Activated B cell treated with CpG ODN at 0.5 μM for 24 hours (primary cell): Measurements from ENCODE around the gene PKNOX1. TPM values are rescaled to one million over a fixed set of nuclear protein-coding genes. Genes with fewer than 3 reads are reported as not detected.
"Not testable (repeated sequence)": the region's sequence is repeated elsewhere in the genome, so short reads cannot be mapped to it uniquely, and the experiment has no call there.

Experiments
- ATAC-seq: fragments of 200-7000 bp; cut with Tn5 transposase; one replicate; pipeline ENCODE4 v1.10.0; 2021; ENCODE audit warnings: low read depth, mild to moderate bottlenecking, moderate library complexity
- CTCF ChIA-PET: fragments of 350-600 bp; sonication (Branson Sonifier 250); formaldehyde crosslinking; loops from one replicate; lab custom pipeline; 2021; ENCODE audit warnings: antibody characterized with exemption; lab: Charles Lee
- POLR2A ChIA-PET: fragments of 350-600 bp; sonication (Branson Sonifier 250); formaldehyde crosslinking; loops from one replicate; lab custom pipeline; 2021; ENCODE audit warnings: antibody characterized with exemption; lab: Charles Lee
- DNase-seq: peaks from one replicate; pipeline ENCODE4 v3.0.0; 2022
- H3K27ac Mint-ChIP-seq: one replicate; pipeline ENCODE4 v1.8.0; 2020; ENCODE audit warnings: mixed read lengths
- H3K27me3 Mint-ChIP-seq: one replicate; pipeline ENCODE4 v1.8.0; 2021; ENCODE audit warnings: mixed read lengths
- H3K36me3 Mint-ChIP-seq: one replicate; pipeline ENCODE4 v1.8.0; 2021; ENCODE audit warnings: low read depth, mixed read lengths
- H3K4me1 Mint-ChIP-seq: one replicate; pipeline ENCODE4 v1.8.0; 2021; ENCODE audit warnings: mixed read lengths
- H3K4me3 Mint-ChIP-seq: one replicate; pipeline ENCODE4 v1.8.0; 2020; ENCODE audit warnings: mild to moderate bottlenecking, mixed read lengths
- H3K9me3 Mint-ChIP-seq: one replicate; pipeline ENCODE4 v1.8.0; 2020; ENCODE audit warnings: mixed read lengths
- CTCF ChIP-seq: fragments of 200-600 bp; IDR thresholded peaks from one replicate; pipeline ENCODE4 v1.8.0; 2022; ENCODE audit warnings: antibody characterized with exemption, mild to moderate bottlenecking
- intact Hi-C: fragments of 100-400 bp; cut with micrococcal nuclease; formaldehyde crosslinking; loops from one replicate; pipeline ENCODE4 v1.15.1; 2024
- total RNA-seq: library from RNA; stranded (reverse); gene quantifications from 2 replicates; pipeline ENCODE4 v1.2.3, GENCODE V29; 2022

Gene PKNOX1
- total RNA-seq, 1 donor from 2014 or later, result 13.3 TPM

GRCh38 chr21:43034826-43035225 lies 60.5 kb downstream of the PKNOX1 start:
- no peaks in the 10 kb centered on the region for H3K4me1 Mint-ChIP-seq
- no peaks in the 10 kb centered on the region for H3K9me3 Mint-ChIP-seq
- CTCF ChIA-PET, result no interaction called here
- no peak overlapping the region for H3K4me3 Mint-ChIP-seq
- no peak for TF ChIP-seq CTCF
- intact Hi-C loops, result no loop called here
- POLR2A ChIA-PET, result no interaction called here
- DNase-seq (no peak), ATAC-seq (no peak)
- no peak overlapping the region for H3K27ac Mint-ChIP-seq
- no peaks in the 10 kb centered on the region for H3K27me3 Mint-ChIP-seq
- peaks cover 38% of the 10 kb centered on the region for H3K36me3 Mint-ChIP-seq

- H3K27ac Mint-ChIP-seq, ATAC-seq, H3K4me1 Mint-ChIP-seq, H3K4me3 Mint-ChIP-seq, intact Hi-C loops, CTCF ChIA-PET, H3K27me3 Mint-ChIP-seq, H3K9me3 Mint-ChIP-seq, DNase-seq, POLR2A ChIA-PET: not testable (repeated sequence)
- peaks cover 18% of the 10 kb centered on the region for H3K36me3 Mint-ChIP-seq
Measured at GRCh38 chr21:43036889-43037288, 62.5 kb downstream of the PKNOX1 start.

- DNase-seq, H3K27me3 Mint-ChIP-seq, POLR2A ChIA-PET, H3K4me1 Mint-ChIP-seq, ATAC-seq, H3K36me3 Mint-ChIP-seq, H3K9me3 Mint-ChIP-seq, H3K4me3 Mint-ChIP-seq, intact Hi-C loops, CTCF ChIA-PET, H3K27ac Mint-ChIP-seq: not testable (repeated sequence)
Measured at GRCh38 chr21:43037918-43038658, 63.7 kb downstream of the PKNOX1 start.

- H3K4me1 Mint-ChIP-seq, H3K27me3 Mint-ChIP-seq, H3K4me3 Mint-ChIP-seq, H3K27ac Mint-ChIP-seq, H3K9me3 Mint-ChIP-seq, CTCF ChIA-PET, POLR2A ChIA-PET, intact Hi-C loops, DNase-seq, ATAC-seq: not testable (repeated sequence)
- peaks cover 12% of the 10 kb centered on the region for H3K36me3 Mint-ChIP-seq
Measured at GRCh38 chr21:43038659-43039044, 64.3 kb downstream of the PKNOX1 start.

- ATAC-seq, intact Hi-C loops: not testable (repeated sequence)
Measured at GRCh38 chr21:43042169-43042568, 67.8 kb downstream of the PKNOX1 start.

DNA sequence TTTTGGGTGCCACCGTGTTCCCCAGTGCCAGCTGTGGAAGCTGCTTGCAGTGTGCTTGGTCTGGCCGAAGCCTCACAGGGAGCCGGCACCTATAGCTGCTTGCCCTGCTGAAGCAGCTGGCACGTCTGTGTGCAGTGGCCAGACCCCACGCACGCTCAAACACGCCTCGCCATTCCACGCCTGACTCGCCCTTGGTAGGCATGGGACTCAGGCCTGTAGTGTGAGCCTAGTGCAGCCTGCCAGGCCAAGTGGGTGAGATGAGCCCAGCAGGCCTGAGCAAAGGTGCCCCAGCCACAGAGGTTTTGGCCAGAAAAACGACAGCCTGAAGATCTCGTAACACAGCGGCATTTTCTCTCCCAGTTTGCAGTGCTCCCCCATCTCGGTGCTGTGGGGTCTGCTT lies 68.9 kb downstream of the PKNOX1 start:
- intact Hi-C loops, H3K4me3 Mint-ChIP-seq, POLR2A ChIA-PET, CTCF ChIA-PET, H3K36me3 Mint-ChIP-seq, H3K27me3 Mint-ChIP-seq, DNase-seq, H3K9me3 Mint-ChIP-seq, ATAC-seq, H3K27ac Mint-ChIP-seq: not testable (repeated sequence)
- peaks cover 14% of the 10 kb centered on the region for H3K4me1 Mint-ChIP-seq

More at GRCh38 chr21:43042169-43042568, 67.8 kb downstream of the PKNOX1 start:
- CTCF ChIA-PET, H3K4me3 Mint-ChIP-seq, H3K9me3 Mint-ChIP-seq, DNase-seq, H3K27me3 Mint-ChIP-seq, H3K27ac Mint-ChIP-seq, H3K36me3 Mint-ChIP-seq, POLR2A ChIA-PET: not testable (repeated sequence)
- peaks cover 14% of the 10 kb centered on the region for H3K4me1 Mint-ChIP-seq

DNA sequence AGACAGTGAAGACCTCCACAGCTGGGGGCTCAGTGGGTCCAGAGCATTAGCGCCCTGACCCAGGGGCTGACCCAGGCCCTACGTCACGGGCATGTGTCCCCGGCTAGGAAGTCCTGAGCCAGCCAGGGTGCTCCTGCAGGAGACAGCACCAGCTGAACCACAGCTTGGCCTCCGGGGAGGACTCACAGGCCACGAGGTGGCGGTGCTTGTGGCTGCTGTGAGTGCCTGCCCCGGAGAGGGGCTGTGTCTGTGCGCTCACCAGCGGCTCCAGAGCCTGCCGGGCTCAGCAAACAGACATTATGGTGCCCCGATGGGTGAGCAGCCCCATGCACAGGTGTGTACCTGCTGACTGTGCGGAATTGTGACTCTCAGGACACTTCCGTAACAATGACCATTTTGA lies 70.2 kb downstream of the PKNOX1 start:
- intact Hi-C loops, H3K4me3 Mint-ChIP-seq, ATAC-seq, H3K27me3 Mint-ChIP-seq, CTCF ChIA-PET, POLR2A ChIA-PET, H3K36me3 Mint-ChIP-seq, H3K27ac Mint-ChIP-seq, H3K9me3 Mint-ChIP-seq, DNase-seq: not testable (repeated sequence)
- peaks cover 14% of the 10 kb centered on the region for H3K4me1 Mint-ChIP-seq

- H3K4me3 Mint-ChIP-seq, result peak overlapping the region; percentile 35
- H3K36me3 Mint-ChIP-seq, H3K9me3 Mint-ChIP-seq, DNase-seq, POLR2A ChIA-PET, CTCF ChIA-PET, H3K27me3 Mint-ChIP-seq, H3K27ac Mint-ChIP-seq, intact Hi-C loops, ATAC-seq: not testable (repeated sequence)
- H3K4me1 Mint-ChIP-seq, result peaks cover 14% of the 10 kb centered on the region
Measured at GRCh38 chr21:43045165-43045875, 71.0 kb downstream of the PKNOX1 start.

- peak; percentile 44 for DNase-seq
Measured at GRCh38 chr21:43045876-43046821, 71.8 kb downstream of the PKNOX1 start.

GRCh38 chr21:43053112-43053511 lies 78.8 kb downstream of the PKNOX1 start:
- H3K4me1 Mint-ChIP-seq, DNase-seq, ATAC-seq, H3K4me3 Mint-ChIP-seq, H3K27me3 Mint-ChIP-seq, intact Hi-C loops, H3K9me3 Mint-ChIP-seq, POLR2A ChIA-PET, H3K36me3 Mint-ChIP-seq, CTCF ChIA-PET, H3K27ac Mint-ChIP-seq: not testable (repeated sequence)

More at GRCh38 chr21:43045876-43046821, 71.8 kb downstream of the PKNOX1 start:
- H3K4me1 Mint-ChIP-seq, result peaks cover 14% of the 10 kb centered on the region
- H3K27me3 Mint-ChIP-seq, H3K9me3 Mint-ChIP-seq, intact Hi-C loops, POLR2A ChIA-PET, H3K36me3 Mint-ChIP-seq, H3K27ac Mint-ChIP-seq, CTCF ChIA-PET: not testable (repeated sequence)
- peak; percentile 83 for ATAC-seq
- H3K4me3 Mint-ChIP-seq, result peak overlapping the region; percentile 46
